ENCODE data around the gene DFFA. TPM values are rescaled to one million over a fixed set of nuclear protein-coding genes. Genes with fewer than 3 reads are reported as not detected.

The DFFA gene
- total and polyA plus RNA-seq, 9 of the 15 experiments (the other 6 are each of a cell fraction or from before 2014, with no cell fraction given) = 39.6 to 74.8 (median 59.2) TPM

GRCh38 chr1:10430216-10431069 is 41.9 kb downstream of the DFFA start, which contains the start of gene CENPS (continued):
- TF ChIP-seq UBTF (IDR thresholded peaks at IDR 0.05; ENCODE audit: borderline replicate concordance in 1 of 2, low read depth in 2 of 2, low read length in 2 of 2) (peak in 1 of 2 experiments; percentile 48; a peak in 2 of 4 replicates), ZNF639 (CRISPR knock-in tag; conservative IDR thresholded peaks at IDR 0.05 in 1 of 2, IDR thresholded peaks at IDR 0.05 in 1 of 2) (peak in 1 of 2 experiments; percentile 90; a peak in 2 of 4 replicates), TCF3 (CRISPR knock-in tag; IDR thresholded peaks at IDR 0.05) (peak; percentile 52), ELF2 (CRISPR knock-in tag; IDR thresholded peaks at IDR 0.05) (peak; percentile 76), ATF4 (CRISPR knock-in tag; IDR thresholded peaks at IDR 0.05) (peak; percentile 31; the same call in 1 of the 2 replicates), KDM4B (IDR thresholded peaks at IDR 0.05; ENCODE audit: borderline replicate concordance in 2 of 2, low read depth in 1 of 2) (peak in 1 of 2 experiments; percentile 15; a peak in 1 of 4 replicates), AFF4 (CRISPR knock-in tag; IDR thresholded peaks at IDR 0.05) (peak; percentile 67; the same call in 1 of the 2 replicates), ZFP36 (IDR thresholded peaks at IDR 0.05; ENCODE audit: low read depth, low read length, partially characterized antibody) (peak; percentile 17), NFATC3 (IDR thresholded peaks at IDR 0.05) (no peak), KDM1A (IDR thresholded peaks at IDR 0.05) (no peak; a peak in 1 of 4 replicates), NR4A1 (CRISPR knock-in tag; IDR thresholded peaks at IDR 0.05) (no peak), NR4A1 (tag; IDR thresholded peaks at IDR 0.05) (peak; percentile 77), SMAD3 (CRISPR knock-in tag; conservative IDR thresholded peaks at IDR 0.05) (0 out of 2 replicates have a peak, but pooled peaks have one; percentile 81), ZNF780A (CRISPR knock-in tag; IDR thresholded peaks at IDR 0.05) (no peak)

Data from K562 (cell line).